ENCODE measurements around the gene FUT6.

The FUT6 gene

DNA sequence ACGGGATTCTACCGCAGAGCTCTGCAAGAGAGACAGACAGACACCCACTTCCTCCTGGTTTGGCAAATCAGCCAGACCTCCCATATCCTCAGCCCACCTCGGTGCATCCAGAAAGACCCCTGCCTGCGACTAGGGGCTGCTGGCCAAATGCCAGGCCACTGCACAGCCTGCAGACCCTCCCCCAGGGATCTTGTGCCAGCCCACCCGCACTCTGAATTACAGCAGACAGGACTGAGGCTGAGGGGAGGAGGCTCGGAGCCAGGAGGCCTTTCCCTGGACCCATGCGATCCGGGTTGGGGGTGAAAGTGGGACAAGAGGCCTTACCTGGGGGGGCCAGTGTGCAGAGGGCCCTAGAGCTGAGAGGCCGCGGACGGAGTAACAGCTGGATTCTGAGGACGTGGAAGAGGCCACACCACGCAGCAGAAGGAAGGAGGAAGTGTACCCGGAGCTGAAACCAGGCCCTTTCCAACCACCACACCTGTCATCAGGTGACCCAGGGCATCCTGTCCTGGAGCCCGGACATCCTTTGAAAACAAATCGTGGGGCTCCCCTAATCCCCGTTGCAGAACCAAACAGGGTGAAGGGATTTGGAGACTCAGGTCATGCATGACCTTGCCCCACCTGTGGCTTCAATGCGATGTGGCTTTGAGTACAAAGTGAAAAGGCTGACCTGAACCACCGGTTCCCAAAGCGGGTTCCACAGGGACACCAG lies 993 bp downstream of the FUT6 start:
- no peak overlapping the region for H3K27ac ChIP-seq (ENCODE audit: low read depth, low read length)
- peaks cover 6% of the 10 kb centered on the region; the same call in 1 of the 2 replicates for H3K27me3 ChIP-seq (ENCODE audit: control insufficient read depth, insufficient read depth, low read length)
- no peaks in the 10 kb centered on the region for H3K4me1 ChIP-seq (ENCODE audit: control insufficient read depth, insufficient read depth, low read length)
- H3K36me3 ChIP-seq (ENCODE audit: control insufficient read depth, insufficient read depth, low read length) = no peaks in the 10 kb centered on the region
- no peaks in the 10 kb centered on the region for H3K9me3 ChIP-seq (ENCODE audit: control insufficient read depth, insufficient read depth, low read depth, low read length)
- no peak overlapping the region for H3K4me3 ChIP-seq (ENCODE audit: low read depth, low read length)
- H3K9ac ChIP-seq (ENCODE audit: low read length) = no peak overlapping the region

DNA sequence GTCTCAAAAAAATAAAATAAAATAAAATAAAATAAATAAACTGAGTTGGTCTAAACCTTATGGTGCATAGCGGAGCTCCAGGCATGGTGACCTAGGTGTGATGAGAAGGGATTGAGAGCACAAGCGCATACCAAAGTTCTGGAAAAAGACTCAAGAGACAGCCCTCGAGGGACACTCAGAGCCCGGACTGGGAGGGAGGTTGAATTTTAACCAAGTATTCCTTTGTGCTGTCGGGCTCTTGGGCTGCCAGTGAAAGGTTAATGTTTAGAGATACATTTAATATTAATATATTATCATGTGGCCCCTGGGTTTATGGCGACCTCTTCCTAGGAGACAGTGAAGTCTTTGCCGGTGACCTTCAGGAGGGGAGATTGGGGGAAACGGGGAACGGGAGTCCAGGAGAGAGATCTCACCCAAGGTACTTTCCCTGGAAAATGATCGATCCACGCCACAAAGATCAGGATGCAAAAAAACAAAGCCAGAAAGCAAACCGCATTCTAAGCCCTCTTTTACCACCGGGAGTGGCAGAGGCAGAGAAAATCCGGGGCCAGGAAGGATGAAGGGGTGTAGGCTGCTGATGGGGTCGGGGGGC lies 1.6 kb downstream of the FUT6 start:
- peaks cover 6% of the 10 kb centered on the region; the same call in 1 of the 2 replicates for H3K27me3 ChIP-seq (ENCODE audit: control insufficient read depth, insufficient read depth, low read length)
- no peak overlapping the region for H3K4me3 ChIP-seq (ENCODE audit: low read depth, low read length)
- H3K36me3 ChIP-seq (ENCODE audit: control insufficient read depth, insufficient read depth, low read length) = no peaks in the 10 kb centered on the region
- H3K9me3 ChIP-seq (ENCODE audit: control insufficient read depth, insufficient read depth, low read depth, low read length) = no peaks in the 10 kb centered on the region
- no peak overlapping the region for H3K27ac ChIP-seq (ENCODE audit: low read depth, low read length)
- no peak overlapping the region for H3K9ac ChIP-seq (ENCODE audit: low read length)
- no peaks in the 10 kb centered on the region for H3K4me1 ChIP-seq (ENCODE audit: control insufficient read depth, insufficient read depth, low read length)

DNA sequence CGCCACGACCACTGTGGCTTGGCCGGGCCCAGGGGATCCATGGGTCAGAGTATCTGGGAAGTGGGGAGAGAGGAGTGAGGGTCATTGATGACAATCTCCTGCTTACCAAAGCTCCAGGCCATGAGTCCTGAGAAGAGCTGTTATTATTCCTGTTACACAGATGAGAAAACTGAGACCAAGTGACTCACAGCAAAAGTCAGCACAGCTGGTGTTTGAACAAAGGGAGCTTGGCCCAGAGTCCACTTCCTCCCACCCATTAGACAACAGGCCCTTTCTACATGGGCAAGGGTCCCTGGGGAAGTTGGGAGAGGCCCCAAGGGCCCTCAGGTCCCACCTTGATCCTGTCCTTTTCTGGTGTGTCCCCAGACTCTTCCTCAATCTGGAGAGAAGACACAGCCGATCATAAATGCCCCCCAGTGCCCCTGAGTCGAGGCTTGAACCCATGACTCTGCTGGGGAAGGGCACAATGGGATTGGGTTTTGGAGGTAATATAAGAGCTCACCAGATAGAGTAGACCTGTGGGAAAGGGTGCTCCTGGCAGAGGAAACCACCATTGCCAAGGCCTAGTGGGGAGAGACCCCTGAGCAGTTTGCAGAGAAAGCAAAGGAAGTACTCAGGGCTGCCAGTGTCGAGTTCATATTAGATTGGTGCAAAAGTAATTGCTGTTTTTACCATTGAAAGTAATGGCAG lies 6.8 kb downstream of the FUT6 start:
- Histone ChIP-seq H3K4me1 (ENCODE audit: control insufficient read depth, insufficient read depth, low read length) (peaks cover 5% of the 10 kb centered on the region; the same call in 1 of the 2 replicates), H3K9ac (ENCODE audit: low read length) (no peak overlapping the region), H3K27ac (ENCODE audit: low read depth, low read length) (no peak overlapping the region), H3K27me3 (ENCODE audit: control insufficient read depth, insufficient read depth, low read length) (peaks cover 6% of the 10 kb centered on the region; the same call in 1 of the 2 replicates), H3K9me3 (ENCODE audit: control insufficient read depth, insufficient read depth, low read depth, low read length) (no peaks in the 10 kb centered on the region), H3K36me3 (ENCODE audit: control insufficient read depth, insufficient read depth, low read length) (no peaks in the 10 kb centered on the region), H3K4me3 (ENCODE audit: low read depth, low read length) (no peak overlapping the region)

DNA sequence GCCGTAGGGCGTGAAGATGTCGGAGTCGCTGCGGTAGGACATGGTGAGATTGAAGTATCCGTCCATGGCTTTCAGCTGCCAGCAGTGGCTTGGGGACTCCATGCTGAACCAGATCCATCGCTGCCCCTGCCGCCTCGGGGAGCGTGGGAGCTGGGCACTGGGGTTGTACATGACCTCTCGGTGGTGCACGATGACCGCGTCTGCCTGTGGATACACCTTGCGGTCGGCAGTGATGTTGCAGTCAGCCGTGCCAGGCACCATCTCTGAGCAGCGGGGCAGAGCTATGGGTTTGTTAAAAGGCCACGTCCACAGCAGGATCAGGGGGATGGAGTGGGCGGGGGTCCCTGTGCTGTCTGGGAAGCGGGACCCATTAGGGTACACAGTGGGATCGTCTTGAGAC lies 7.4 kb downstream of the FUT6 start:
- Histone ChIP-seq H3K4me1 (ENCODE audit: control insufficient read depth, insufficient read depth, low read length) (peaks cover 5% of the 10 kb centered on the region; the same call in 1 of the 2 replicates), H3K27ac (ENCODE audit: low read depth, low read length) (no peak overlapping the region), H3K36me3 (ENCODE audit: control insufficient read depth, insufficient read depth, low read length) (no peaks in the 10 kb centered on the region), H3K9me3 (ENCODE audit: control insufficient read depth, insufficient read depth, low read depth, low read length) (no peaks in the 10 kb centered on the region), H3K4me3 (ENCODE audit: low read depth, low read length) (no peak overlapping the region), H3K27me3 (ENCODE audit: control insufficient read depth, insufficient read depth, low read length) (peaks cover 6% of the 10 kb centered on the region; the same call in 1 of the 2 replicates), H3K9ac (ENCODE audit: low read length) (no peak overlapping the region)

DNA sequence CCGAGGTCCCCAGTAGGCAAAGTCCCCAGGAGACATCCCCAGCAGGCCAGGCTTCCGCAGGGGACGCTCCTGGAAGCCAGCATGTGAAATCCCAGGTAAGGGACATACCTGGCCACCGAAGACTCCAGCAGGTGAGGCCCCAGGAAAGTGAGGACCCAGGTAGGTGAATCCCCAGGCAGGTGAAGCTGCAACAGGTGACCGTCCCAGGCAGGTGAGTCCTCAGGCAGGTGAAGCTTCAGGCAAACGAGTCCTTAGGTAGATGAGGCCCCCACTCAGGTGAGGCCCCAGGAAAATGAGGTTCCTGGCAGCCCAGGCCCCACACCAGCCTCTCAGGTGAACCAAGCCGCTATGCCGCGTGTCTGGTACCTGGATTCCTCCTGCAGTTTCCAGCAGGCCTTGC lies 8.3 kb downstream of the FUT6 start:
- Histone ChIP-seq H3K27ac (ENCODE audit: low read depth, low read length) (no peak overlapping the region), H3K36me3 (ENCODE audit: control insufficient read depth, insufficient read depth, low read length) (no peaks in the 10 kb centered on the region), H3K27me3 (ENCODE audit: control insufficient read depth, insufficient read depth, low read length) (peaks cover 6% of the 10 kb centered on the region; the same call in 1 of the 2 replicates), H3K4me1 (ENCODE audit: control insufficient read depth, insufficient read depth, low read length) (peaks cover 11% of the 10 kb centered on the region; the same call in 1 of the 2 replicates), H3K4me3 (ENCODE audit: low read depth, low read length) (no peak overlapping the region), H3K9ac (ENCODE audit: low read length) (no peak overlapping the region), H3K9me3 (ENCODE audit: control insufficient read depth, insufficient read depth, low read depth, low read length) (no peaks in the 10 kb centered on the region)

DNA sequence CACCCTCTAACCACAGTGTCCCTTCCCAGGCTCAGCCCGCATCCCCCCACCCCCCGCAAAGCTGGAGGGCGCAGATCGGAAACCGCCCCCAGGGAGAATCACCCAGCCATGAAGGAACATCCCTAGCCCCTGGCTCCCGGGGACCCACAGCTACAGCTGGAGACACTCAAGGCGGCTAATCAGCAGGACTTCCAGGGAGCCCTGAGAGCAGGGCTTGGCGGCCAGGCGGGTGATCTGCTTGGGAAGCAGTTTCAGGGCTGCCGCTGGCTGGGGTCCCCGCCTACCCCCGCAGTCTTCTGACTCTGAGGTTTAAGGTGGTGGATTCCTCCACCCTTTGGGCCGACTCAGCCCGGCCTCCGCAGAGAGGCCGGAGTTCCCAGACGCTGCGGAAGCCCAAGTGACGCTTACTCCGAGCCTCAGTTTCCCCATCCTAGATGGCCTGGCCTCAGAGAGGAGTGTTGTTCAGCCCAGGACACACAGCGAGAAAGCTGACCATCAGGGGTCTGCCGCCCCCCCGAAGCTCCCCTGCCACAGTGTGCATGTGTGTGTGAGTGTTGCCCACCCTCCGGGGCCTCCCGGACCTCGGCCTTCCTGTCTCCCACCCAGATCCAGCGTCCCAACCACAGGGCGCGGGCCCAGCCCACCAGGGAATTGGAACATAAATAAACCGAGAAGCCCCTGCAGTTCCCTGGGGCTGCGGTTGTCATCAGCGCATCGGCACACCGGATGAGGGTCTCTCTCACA lies 9.8 kb downstream of the FUT6 start:
- H3K4me1 ChIP-seq (ENCODE audit: control insufficient read depth, insufficient read depth, low read length) = peaks cover 11% of the 10 kb centered on the region; the same call in 1 of the 2 replicates
- no peak overlapping the region for H3K27ac ChIP-seq (ENCODE audit: low read depth, low read length)
- no peaks in the 10 kb centered on the region for H3K9me3 ChIP-seq (ENCODE audit: control insufficient read depth, insufficient read depth, low read depth, low read length)
- H3K9ac ChIP-seq (ENCODE audit: low read length) = no peak overlapping the region
- peak overlapping the region; percentile 88 for H3K4me3 ChIP-seq (ENCODE audit: low read depth, low read length)
- peaks cover under 1% of the 10 kb centered on the region; the same call in 1 of the 2 replicates for H3K27me3 ChIP-seq (ENCODE audit: control insufficient read depth, insufficient read depth, low read length)
- no peaks in the 10 kb centered on the region for H3K36me3 ChIP-seq (ENCODE audit: control insufficient read depth, insufficient read depth, low read length)

DNA sequence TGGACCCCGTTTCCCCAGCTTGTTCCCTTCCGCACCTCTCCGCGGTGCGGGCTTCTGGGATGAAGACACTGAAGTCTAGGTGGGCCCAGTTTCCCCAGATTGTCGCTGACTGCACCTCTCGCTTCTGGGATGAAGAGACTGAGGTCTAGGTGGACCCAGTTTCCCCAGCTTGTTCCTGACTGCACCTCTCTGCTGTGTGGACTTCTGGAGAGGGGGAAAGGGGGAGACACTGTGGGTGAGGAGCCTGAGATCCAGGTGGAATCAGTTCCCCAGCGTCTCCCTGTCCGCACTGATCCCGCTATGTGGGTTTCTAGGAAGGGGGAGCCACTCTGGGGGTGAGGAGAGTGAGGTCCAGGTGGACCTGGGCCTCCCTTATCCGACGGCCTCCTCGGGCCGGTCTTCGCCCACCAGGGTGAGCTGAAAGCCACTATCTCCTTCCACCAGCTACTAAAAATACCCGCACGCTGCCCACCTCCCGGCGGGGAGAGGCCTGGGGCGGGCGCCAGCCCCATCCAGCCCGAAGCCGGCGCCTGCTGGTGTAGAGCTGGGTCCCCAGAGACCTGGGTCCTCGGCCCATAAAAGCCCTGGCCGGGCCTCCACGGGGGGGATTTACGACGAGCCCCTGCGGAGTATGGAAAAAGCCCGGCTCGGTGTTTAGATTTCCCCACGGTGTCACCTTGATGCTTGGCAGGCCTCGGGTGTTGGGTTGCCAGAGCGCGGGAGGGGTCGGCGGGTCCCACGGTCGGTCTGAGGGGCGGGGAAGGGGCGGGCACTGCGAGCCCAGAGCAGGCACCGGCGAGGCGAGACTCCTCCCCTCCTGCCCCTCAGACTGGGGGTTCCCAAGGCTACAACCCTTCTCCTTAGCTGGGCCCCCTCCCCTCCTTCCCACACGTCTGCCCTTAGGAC lies 10.6 kb downstream of the FUT6 start:
- H3K27me3 ChIP-seq (ENCODE audit: control insufficient read depth, insufficient read depth, low read length) = no peaks in the 10 kb centered on the region; the same call in 1 of the 2 replicates
- peak overlapping the region; percentile 88 for H3K4me3 ChIP-seq (ENCODE audit: low read depth, low read length)
- H3K36me3 ChIP-seq (ENCODE audit: control insufficient read depth, insufficient read depth, low read length) = no peaks in the 10 kb centered on the region
- H3K9me3 ChIP-seq (ENCODE audit: control insufficient read depth, insufficient read depth, low read depth, low read length) = no peaks in the 10 kb centered on the region
- peaks cover 11% of the 10 kb centered on the region; the same call in 1 of the 2 replicates for H3K4me1 ChIP-seq (ENCODE audit: control insufficient read depth, insufficient read depth, low read length)
- peak overlapping the region; percentile 90 for H3K27ac ChIP-seq (ENCODE audit: low read depth, low read length)
- H3K9ac ChIP-seq (ENCODE audit: low read length) = peak overlapping the region; percentile 96

DNA sequence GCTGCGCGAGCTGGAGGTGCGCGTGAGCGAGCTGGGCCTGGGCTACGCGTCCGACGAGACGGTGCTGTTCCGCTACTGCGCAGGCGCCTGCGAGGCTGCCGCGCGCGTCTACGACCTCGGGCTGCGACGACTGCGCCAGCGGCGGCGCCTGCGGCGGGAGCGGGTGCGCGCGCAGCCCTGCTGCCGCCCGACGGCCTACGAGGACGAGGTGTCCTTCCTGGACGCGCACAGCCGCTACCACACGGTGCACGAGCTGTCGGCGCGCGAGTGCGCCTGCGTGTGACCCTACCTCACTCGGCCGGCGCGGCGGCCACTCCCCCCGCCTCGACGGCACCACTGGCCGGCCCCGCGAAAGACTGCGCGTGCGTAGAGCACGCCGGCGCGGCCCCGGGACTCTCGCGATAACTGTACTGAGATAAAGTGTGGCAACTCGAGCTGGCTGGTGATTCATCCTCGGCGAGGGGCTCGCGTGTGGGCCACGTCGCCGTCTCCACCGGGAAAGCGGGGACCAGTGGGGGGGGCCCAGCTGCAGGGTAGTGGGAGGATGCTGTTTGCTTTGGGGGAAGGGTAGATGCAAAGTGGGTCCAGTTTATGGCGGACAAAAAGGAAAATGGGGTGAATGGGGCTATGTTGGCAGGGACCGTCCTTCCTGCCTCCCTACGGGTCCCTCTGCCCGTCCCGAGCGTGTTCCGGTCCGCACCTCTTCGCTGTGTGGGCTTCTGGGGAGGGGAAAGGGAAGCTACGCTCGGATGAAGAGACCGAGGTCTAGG lies 11.4 kb downstream of the FUT6 start:
- peak overlapping the region; percentile 96 for H3K9ac ChIP-seq (ENCODE audit: low read length)
- H3K27me3 ChIP-seq (ENCODE audit: control insufficient read depth, insufficient read depth, low read length) = no peaks in the 10 kb centered on the region; the same call in 1 of the 2 replicates
- H3K4me3 ChIP-seq (ENCODE audit: low read depth, low read length) = peak overlapping the region; percentile 88
- no peaks in the 10 kb centered on the region for H3K9me3 ChIP-seq (ENCODE audit: control insufficient read depth, insufficient read depth, low read depth, low read length)
- peak overlapping the region; percentile 90 for H3K27ac ChIP-seq (ENCODE audit: low read depth, low read length)
- H3K4me1 ChIP-seq (ENCODE audit: control insufficient read depth, insufficient read depth, low read length) = peaks cover 11% of the 10 kb centered on the region; the same call in 1 of the 2 replicates
- no peaks in the 10 kb centered on the region for H3K36me3 ChIP-seq (ENCODE audit: control insufficient read depth, insufficient read depth, low read length)

DNA sequence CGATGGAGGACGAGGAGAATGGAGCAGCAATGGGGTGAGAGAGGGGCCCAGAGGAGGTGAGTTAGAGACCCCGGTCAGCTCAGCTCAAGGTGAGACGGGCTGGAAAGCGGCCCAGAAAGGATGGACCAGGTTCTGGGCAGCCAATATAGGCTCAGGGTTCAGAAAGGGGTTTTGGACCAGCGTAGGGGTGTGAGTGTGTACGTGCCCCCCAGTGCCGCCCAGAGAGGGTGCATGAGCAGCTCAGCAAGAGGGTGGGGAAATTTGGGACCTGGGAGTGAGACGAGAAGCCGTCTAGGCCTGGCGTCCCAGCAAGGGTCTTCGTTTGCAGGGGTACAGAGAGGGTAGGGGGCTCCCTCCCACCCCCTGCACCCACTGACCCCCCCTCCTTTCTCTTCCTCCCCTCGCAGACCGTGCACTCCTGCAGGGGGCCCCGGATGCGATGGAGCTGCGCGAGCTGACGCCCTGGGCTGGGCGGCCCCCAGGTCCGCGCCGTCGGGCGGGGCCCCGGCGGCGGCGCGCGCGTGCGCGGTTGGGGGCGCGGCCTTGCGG lies 12.1 kb downstream of the FUT6 start:
- H3K36me3 ChIP-seq (ENCODE audit: control insufficient read depth, insufficient read depth, low read length) = no peaks in the 10 kb centered on the region
- H3K9me3 ChIP-seq (ENCODE audit: control insufficient read depth, insufficient read depth, low read depth, low read length) = no peaks in the 10 kb centered on the region
- peak overlapping the region; percentile 88 for H3K4me3 ChIP-seq (ENCODE audit: low read depth, low read length)
- H3K27ac ChIP-seq (ENCODE audit: low read depth, low read length) = no peak overlapping the region
- H3K9ac ChIP-seq (ENCODE audit: low read length) = peak overlapping the region; percentile 96
- no peaks in the 10 kb centered on the region; the same call in 1 of the 2 replicates for H3K27me3 ChIP-seq (ENCODE audit: control insufficient read depth, insufficient read depth, low read length)
- peaks cover 11% of the 10 kb centered on the region; the same call in 1 of the 2 replicates for H3K4me1 ChIP-seq (ENCODE audit: control insufficient read depth, insufficient read depth, low read length)

Measured in HUES6 (cell line).